NOMO-1 treated with dmso at 0.1 percent for 144 hours (cell line): ENCODE measurements around the gene PRKAR2B.
A peak's percentile ranks its signal among the peaks of the same experiment; 100 is the strongest.
"Not testable (repeated sequence)": the region's sequence is repeated elsewhere in the genome, so short reads cannot be mapped to it uniquely, and the experiment has no call there.

ENCODE experiments used
- DNase-seq: peaks from one replicate; lab custom pipeline; 2025; ENCODE audit not compliant: unreplicated experiment; lab: John Stamatoyannopoulos, UW

Gene PRKAR2B

DNA sequence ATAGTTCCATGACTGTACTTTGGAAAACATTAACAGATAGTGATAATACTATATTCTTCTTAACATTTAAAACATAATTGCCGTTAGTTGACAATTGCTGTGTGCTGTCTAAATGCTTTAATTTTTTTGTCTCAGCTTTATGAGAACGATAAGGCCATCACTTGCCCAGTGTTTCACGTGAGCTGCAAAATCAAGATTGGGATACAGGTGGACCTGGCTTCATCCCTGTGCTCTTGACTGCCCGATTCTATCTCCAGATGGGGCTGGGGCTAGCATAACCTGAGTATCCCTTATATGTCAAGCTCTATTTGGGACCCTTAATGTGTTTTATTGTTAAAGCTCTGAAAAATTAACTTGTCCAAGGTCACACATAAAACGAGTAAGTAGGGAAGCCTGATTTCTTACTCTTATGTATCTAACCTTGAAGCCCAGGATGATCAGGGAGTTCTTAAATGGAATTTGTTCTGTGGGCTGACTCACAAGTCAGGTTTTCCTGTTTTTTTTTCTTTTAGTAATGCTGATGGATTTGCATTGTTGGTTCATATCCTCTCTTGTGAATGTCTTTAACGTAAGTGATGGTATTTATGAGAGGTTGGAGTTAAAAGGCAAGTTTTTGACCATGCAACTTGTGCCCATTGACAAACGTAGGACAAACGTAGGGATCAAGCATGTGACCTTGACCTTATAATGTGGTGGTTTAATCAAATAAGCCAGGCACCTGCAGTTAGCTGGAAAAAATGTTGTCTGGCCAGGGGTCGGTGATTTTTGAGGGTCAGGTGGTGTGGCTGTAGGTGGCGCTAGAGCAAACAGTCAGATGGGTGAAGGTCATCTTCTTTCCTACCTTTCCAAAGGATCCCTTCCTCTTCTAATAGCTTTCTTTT, 3.6 kb downstream of the PRKAR2B start:
- no peak for DNase-seq

DNA sequence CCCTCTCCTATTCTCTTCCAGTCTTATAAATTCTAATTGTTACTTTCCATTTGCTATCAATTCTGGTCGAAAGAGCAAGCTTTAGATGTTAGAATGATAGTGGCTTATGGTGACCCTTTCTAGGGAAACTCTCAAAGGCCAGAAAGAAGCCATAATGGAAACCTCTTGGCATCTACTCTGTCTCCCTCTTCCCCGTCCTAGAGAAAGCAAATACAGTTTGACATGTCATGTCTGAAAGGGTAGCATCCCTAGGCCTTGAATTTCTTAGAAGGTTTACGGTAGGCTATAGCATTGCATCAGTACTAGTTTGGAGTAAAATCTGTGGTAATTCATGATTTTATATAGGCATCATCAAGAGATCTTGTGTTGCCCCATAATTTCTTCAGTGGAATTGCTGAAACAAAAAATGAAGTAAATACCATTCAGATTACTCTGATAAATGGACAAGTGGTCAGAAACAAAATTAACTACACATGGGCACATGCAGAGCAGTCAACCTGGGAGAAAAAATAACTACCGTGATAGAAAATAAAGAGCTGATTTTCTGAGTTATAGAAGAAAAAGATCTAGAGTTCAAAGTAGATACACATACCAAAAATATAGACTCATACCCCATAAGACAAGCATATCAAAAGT, 4.4 kb downstream of the PRKAR2B start:
- DNase-seq: no peak

DNA sequence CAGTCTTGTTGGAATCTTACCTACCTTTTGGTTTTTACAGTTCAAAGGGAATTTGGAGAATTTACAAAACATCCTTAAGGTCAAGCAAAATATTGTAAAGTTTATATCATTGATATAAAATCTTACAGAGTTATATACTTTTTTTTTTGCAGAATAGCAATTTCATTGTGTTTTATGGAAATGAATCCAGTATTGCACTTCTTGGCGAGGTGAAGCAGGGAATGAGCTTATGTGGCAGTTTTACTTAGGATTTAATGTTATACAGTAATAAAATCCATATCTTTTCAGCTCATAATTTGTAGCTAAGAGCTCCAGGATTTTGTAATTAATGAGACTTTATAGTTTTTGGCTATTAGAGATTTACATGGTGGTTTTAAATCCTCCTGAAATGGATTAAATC, 5.0 kb downstream of the PRKAR2B start:
- no peak for DNase-seq

DNA sequence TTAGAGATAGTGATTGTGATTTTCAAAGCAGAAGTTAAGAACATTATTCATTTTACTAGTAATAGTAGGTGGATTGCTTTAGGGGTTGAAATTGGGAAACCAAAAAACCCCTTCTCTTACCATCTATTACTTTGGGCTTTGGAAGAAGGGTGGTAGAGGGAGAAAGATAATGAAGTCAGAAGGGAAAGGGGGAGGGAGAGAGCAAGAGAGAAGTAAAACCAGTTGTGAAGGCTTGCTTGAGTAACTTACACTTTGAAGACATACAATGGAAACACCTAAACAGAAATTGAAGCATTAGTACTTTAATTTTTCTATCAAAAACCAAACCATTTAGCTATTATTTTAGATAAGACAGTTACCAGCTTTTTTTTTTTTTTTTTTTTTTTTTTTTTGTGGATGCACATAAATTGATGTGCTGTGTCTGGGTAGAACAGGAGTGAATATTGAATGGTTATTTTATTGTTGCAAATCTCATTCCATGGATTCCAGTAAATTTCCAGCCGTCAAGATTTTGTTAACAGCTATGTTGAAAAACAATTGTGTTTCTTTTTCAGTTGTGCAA, 5.5 kb downstream of the PRKAR2B start:
- DNase-seq: no peak

DNA sequence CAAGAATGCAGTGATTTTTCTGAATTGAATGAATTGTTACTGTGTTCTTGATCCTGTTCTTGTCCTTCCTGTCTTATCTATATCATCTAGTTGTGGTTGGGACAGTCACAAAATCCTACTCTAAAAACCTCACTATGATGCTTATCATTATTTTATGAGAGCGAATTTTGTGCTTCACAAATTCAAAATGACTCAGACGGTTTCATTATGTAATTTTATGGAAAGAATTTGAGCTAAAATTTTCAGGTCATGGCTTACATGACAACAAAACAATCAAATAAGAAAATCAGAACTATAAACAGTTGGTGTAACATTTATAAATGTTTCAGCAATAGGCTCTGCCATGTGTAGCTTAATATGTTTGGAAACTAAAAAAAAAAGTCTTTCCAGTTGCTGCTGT, 6.9 kb downstream of the PRKAR2B start:
- no peak for DNase-seq

DNA sequence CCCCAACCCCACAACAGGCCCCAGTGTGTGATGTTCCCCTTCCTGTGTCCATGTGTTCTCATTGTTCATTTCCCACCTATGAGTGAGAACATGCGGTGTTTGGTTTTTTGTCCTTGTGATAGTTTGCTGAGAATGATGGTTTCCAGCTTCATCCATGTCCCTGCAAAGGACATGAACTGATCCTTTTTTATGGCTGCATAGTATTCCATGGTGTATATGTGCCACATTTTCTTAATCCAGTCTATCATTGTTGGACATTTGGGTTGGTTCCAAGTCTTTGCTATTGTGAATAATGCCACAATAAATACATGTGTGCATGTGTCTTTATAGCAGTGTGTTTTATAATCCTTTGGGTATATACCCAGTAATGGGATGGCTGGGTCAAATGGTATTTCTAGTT, 10.5 kb downstream of the PRKAR2B start:
- DNase-seq: not testable (repeated sequence)

DNA sequence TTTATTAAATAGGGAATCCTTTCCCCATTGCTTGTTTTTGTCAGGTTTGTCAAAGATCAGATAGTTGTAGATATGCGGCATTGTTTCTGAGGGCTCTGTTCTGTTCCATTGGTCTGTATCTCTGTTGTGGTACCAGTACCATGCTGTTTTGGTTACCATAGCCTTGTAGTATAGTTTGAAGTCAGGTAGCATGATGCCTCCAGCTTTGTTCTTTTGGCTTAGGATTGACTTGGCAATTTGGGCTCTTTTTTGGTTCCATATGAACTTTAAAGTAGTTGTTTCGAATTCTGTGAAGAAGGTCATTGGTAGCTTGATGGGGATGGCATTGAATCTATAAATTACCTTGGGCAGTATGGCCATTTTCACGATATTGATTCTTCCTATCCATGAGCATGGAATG, 11.6 kb downstream of the PRKAR2B start:
- DNase-seq: not testable (repeated sequence)

DNA sequence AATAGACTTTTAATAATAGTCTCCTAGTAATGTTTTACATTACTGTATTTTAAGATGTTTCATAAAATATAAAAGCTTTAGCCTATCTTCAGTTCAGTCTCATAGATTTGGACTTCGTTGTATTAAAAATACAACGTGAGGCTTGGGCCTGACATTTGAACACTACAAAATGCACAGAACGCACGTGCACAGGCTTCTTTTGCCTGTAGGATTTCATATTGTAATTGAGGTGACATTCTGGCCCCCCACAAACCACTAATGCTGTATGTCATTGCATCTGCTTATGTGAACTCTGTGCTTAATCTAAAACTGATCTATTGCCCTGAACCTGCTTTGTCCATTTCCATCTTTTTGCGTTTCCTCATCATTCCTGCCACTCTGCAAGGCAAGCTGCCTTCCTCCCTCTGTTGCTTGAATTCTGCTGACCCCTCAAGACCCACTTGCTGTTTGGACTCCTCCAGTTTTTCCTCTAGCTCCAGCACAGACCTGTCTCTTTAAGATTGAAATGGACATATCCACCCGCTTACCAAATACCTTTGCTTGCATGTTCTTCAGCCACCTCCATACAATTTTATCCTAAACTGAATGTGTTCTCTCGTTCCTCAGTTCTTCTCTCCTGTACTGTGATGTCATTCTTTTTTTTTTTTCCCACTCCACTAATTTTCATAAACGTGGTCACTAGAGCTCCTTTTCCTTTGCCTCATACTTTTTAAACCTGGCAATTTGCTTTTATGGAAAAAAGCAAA, 12.4 kb downstream of the PRKAR2B start:
- no peak for DNase-seq

DNA sequence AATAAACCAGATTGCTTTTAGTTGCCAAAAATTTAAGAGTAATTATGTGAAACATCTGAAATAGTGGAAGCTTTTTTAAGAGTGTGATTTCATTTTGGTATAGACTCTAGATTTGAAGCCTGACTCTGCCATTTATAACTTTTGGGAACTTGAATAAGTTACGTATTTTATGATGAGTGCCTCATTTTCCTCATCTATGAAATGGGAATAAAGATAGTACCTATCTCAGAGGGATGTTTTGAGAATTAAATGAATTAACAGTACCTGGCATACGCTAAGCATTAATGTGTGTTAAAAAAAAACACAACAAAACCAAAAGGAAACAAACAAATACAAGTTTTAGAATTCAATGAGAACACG, 12.9 kb downstream of the PRKAR2B start:
- no peak for DNase-seq

DNA sequence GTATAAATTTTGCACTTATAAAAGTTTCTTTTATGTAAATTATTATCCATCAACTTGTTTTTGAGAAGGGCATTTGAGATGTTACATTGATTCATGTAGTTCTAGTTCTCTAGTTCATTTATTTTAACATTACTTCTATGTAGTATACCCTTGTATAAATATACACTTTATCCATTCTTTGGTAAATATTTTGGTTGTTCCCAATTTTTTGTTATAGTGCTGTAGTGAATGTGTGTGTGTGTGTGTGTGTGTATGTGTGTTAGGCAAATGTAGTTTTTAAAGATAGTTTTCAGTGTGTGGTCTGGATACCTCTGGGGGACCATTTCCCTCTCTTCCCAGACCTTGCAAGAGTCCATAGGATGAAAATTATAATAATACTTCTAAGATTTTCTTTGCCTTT, 15.0 kb downstream of the PRKAR2B start:
- no peak for DNase-seq

DNA sequence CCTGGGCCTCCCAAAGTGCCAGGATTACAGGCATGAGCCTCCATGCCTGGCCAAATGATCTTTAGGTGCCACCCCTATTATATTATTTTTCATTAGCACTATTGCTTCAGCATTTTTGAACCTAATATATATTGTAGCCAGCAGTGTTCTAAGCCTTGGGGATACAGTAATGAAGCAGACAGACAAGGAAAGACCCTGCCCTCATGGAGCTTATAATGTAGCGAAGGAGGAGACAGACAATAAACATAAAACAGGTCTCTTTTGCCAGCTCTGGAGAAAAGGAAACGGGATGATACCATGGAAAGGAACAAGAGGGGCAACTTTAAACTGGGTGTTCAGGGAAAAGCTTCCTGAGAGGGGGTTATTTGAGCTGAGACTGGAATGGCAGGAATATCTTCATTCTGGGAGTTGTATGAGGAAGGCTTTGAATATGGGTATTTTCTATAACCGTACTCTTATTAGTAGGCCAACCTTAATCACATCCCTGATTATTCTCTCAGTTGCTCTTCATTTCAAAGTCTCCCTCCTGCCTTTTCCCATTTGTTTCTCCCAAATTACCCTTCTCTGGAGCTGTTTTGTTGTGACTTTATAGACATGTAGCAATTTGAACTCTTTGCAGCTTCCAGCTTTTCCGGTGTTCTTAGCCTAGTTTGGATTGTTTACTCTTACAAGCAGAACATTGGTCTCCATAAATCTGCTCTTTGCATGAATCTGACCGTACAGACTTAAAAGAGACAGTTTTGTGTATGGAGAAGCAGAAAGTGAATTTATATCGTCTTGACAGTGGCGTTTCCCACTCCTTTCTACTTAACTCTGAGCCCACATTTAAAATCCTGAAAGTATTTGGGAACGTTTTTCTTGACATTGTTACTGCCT, 19.0 kb downstream of the PRKAR2B start:
- DNase-seq: no peak

DNA sequence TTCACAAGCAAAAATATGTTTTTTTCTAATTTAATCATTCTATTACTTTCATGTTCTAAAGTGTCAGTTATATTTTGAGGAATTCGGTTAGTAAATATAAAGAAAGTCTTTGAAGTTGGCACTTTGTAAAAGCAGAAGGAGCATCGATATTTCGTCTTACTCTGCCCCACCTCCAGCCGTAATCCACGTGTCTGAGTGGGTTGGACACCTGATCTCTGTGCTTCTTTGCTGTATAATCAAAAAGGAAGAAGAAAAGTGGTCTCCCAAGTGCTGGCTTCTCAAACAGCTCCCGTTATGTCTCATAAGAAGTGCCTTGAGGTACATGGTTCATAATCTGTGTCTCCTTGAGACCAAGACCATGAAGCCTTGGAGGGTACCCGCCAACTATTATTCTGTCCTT, 19.8 kb downstream of the PRKAR2B start:
- DNase-seq: no peak

DNA sequence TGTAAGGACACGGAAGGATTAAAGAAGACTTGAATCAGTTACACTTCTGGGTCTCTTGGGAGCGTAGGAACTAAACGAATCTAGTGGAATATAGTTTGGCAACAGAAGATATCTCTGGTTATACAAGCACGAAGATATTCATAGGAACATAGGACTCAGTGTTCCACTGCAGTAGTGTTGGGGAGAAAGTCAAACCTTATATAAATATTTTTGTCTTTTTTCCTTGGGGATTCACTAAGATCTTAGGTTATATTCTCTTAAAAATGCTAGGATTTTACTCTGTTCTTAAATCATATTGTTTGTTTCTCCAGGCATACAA, 21.4 kb downstream of the PRKAR2B start:
- DNase-seq: no peak

DNA sequence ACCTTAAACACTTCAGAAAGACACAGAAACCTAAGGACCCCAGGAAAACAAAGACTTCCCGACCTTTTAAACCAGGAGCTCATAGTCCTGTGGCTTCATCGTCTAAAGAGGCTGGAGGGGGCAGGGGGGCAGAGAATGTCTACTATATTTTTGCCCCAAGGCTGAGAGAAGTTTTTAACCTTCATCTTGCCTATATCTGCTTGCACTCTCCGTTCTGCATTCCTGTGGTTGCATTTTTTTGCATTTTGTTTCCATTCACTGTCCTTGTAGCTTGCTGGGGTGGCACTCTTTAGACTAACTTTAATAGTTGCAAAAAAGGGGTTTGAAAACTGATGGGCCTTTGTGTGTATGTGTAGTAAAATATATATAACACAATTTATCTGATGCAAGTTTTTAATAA, 23.7 kb downstream of the PRKAR2B start:
- DNase-seq: no peak

DNA sequence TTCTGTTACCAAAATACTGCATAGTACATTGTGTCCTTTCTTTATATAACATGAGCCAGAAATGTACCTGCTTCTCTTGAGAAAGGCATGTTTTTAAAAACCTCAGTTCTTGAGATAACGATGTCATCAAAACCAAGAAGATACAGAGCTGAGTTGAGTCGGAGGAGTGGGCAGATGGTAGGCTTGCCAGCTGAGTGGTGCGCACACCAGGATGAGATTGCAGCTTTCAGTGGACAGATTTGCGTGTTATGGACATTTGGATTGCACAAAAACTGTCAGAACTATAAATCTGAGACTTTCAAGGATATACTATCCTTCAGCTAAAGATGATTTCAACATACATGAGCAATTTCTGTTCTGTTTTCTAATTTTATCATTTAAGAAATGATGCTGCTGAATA, 25.0 kb downstream of the PRKAR2B start:
- DNase-seq: peak; percentile 68

DNA sequence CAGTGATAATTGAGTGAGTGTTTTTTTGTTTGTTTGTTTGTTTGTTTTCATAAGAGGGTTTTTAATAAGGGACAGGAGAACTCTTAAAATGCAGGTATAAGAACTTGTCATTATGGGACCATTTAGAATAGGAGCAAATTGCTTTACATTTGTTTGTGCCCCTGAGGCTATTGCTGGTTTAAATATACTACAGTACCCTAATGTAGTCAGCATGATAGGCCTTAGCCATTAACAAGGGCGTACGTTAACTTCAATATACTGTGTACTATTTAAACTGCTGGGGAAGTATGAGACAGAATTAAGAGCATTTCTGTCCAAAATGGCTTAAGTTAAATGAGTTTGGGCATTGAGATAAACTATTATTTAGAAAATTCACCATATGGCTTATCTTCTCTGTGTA, 26.2 kb downstream of the PRKAR2B start:
- DNase-seq: no peak

DNA sequence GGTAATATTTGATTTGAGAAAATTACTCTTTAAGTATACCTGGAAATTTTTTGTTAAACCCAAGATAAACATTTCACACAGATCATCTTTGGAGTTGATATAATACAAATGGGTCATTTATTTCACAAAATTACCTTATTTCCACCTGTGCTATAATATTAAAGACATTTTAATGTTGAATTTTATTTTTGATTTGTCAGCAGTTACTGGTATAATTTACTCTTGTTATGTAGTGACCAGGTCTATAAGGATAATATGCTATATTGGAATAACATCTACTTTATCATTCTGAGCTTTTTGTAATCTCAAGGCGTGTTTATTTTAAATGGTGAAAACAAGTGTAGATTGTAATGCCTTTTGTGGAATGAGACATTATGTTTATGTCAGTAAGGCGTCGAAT, 26.6 kb downstream of the PRKAR2B start:
- DNase-seq: no peak

DNA sequence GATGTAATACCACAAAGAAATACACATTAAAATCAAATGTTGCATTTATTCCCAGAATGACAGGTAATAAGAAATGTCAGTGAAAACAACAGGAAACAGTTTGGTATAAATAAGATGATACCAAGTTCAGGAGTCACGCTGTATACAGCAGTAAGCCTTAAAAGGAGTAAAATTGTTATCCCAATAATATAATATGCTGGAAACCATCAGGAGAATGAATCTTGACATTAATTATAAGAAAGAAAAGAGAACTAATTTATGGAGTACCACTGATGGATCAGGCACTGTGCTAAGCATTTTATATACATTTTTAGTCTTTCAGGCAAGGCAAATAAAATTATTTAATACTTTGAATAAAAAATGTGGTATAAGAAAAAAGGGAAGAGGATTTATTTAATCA, 27.6 kb downstream of the PRKAR2B start:
- no peak for DNase-seq

DNA sequence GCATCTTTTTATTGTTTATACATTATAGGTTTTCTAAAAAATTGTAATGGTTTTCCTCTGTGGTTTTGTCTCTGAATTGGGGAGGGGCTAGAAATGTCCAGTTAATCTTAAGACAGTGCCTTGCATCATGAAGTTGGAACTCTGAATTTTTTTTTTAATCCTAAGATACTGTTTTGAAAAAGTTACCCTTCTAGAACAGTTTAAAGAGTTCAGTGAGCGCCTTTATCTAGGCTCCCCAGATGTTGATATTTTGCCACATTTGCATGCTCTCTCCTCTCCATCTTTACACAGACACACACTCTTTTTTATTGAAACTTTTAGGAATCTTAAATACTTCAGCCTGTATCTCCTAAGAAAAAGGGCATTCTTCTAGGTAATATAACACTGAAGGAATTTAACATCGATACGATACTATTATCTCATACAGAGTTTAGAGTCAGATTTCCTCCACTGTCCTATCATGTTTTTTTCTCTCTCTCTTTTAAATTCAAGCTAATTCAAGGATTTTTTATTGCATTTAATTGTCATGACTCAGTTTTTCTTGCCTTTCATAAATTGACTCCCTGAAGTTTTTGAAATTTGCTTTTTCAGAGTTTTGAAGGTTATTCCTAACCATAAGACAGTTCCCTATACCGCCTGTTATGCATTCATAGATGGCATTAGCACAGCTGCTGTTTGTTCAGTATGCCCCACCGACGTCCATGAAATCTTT, 31.5 kb downstream of the PRKAR2B start:
- DNase-seq: no peak
